GM21717 (cell line): ENCODE results near the gene HERC3.
"Not testable (repeated sequence)": the region's sequence is repeated elsewhere in the genome, so short reads cannot be mapped to it uniquely, and the experiment has no call there.

Source experiments
- ATAC-seq: cut with Tn5 transposase; IDR thresholded peaks from one replicate; pipeline ENCODE4 v1.9.1; 2021; ENCODE audit warnings: mild to moderate bottlenecking, moderate library complexity; ENCODE audit not compliant: unreplicated experiment

HERC3 gene

DNA sequence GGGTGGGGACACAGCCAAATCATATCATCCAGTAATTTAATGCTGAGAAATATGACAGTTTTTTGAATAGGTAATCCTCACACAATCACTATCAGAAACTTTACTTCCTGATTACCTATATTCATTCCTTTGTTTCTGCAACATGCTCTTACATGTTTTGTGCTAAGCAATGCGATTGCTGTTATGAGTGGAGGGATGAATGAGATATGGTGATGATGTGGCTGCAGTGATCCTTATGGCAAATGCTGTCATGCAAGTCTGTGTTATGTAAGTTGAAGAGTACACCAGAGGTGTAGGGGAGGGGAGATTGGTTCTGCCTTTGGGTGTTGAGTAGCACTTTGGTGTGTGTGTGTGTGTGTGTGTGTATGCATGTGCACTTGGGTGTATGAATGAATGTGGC is 14.6 kb downstream of the HERC3 start:
- ATAC-seq, result no peak

- no peak for ATAC-seq
These were observed 17.1 kb downstream of the HERC3 start for GRCh38 chr4:88609387-88609786.

DNA sequence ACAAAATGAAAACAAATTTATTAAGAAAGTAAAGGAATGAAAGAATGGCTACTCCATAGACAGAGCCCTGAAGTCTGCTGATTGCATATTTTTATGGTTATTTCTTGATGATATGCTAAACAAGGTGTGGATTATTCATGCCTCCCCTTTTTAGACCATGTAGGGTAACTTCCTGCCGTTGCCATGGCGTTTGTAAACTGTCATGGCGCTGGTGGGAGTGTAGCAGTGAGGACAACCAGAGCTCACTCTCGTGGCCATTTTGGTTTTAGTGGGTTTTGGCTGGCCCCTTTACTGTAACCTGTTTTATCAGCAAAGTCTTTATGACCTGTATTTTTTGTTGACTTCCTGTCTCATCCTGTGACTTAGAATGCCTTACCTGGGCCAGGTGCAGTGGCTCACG is 17.5 kb downstream of the HERC3 start:
- not testable (repeated sequence) for ATAC-seq

DNA sequence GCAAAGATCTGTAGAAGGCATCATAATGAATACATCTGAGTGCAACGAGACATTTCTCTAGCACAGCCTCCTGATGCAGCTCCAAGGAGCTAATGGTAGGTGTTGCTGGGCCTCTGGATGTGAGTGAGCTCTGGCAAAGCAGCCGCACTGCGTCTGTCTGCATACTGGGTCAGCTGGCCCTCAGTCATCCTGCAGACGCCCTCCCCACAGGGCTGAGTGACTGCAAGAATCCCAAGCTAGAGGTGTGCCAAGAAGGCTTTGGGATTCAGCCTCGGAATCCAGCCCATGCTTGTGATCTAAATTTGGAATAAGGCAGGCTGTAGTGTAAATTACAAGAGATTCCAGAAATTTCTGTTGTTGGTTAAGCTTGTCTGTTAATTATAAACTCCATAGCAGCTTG is 18.5 kb downstream of the HERC3 start:
- ATAC-seq, result no peak

- peak; percentile 48 for ATAC-seq
These were observed 21.2 kb downstream of the HERC3 start for GRCh38 chr4:88613417-88613875.

GRCh38 chr4:88614058-88614457 is 21.8 kb downstream of the HERC3 start:
- no peak for ATAC-seq

- ATAC-seq, result no peak
These were observed 24.2 kb downstream of the HERC3 start for GRCh38 chr4:88616275-88617150.

- no peak for ATAC-seq
These were observed 26.7 kb downstream of the HERC3 start for GRCh38 chr4:88618782-88619485.

DNA sequence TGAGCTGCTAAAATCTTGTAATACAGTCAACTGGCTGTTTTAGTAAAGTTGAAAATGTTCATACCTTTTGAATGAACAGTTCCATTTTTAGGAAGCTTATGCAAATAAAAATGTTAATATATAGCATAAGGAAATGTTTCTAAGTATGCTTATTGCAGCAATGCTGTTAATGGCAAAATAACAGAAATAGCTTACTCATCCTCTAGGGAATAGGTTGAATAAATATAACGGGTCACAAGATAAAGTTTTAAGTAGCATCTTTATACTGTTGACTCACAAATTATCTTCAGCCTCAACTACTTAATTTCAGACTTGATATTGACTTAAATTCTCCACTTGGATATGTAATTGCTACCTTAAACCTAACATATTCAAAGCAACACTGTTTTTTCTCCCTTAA is 27.7 kb downstream of the HERC3 start:
- no peak for ATAC-seq

GRCh38 chr4:88621763-88622327 is 29.6 kb downstream of the HERC3 start:
- ATAC-seq, result no peak

GRCh38 chr4:88623097-88623496 is 30.8 kb downstream of the HERC3 start:
- ATAC-seq, result no peak

DNA sequence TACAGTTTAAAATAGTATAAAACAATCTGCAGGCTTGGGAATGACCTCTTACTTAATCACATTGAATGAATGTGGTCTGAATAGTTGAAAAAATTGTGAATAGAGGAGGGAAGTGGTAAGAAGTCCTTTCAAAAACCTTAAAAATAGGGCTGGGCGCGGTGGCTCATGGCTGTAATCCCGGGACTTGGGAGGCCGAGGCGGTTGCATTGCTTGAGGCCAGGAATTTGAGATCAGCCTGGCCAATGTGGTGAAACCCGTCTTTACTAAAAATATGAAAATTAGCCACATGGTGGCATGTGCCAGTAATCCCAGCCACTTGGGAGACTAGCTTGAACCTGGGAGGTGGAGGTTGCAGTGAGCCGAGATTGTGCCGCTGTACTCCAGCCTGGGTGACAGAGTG is 36.5 kb downstream of the HERC3 start:
- ATAC-seq, result no peak

DNA sequence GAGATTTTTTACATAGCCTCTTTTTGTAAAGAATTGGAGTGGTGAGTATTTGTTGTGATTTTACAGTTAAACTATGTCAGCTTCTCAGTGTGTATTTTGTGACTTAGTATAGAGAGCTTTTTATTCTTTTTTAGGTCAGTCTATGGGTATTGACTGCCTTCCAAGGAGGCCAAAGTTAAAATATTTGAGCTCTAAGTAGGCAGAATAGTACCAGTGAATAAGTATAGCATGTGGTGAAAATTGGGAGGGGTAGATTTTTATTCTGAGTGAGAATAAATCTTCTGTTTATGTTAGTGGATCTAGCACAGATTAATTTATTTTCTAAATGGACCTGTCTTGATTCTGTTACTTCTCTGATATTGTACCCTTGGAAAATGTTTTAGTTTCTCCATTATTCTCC is 37.5 kb downstream of the HERC3 start:
- ATAC-seq, result no peak

GRCh38 chr4:88630756-88631155 is 38.5 kb downstream of the HERC3 start:
- ATAC-seq, result no peak

GRCh38 chr4:88643932-88644331 is 51.7 kb downstream of the HERC3 start:
- no peak for ATAC-seq

DNA sequence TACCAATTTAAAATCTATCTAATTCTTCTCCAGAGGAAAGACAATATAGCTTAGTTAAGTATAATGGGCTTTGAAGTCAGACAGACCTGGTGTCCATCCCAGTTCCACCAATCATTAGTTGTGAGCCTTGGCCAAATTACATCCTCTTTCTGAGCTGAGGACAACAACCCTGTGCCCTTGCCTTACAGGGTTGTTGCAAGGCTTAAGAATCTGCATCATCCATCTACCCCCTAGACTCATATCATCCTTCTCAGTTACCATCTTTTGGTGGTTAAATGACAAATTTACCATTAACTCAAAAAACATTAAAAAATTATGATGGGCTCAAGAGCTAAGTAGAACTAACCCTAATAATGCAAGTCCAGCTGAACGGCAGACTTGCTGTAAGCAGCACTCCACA is 53.7 kb downstream of the HERC3 start:
- ATAC-seq, result no peak

- no peak for ATAC-seq
These were observed 54.4 kb downstream of the HERC3 start for GRCh38 chr4:88646528-88647280.

- ATAC-seq, result no peak
These were observed 57.4 kb downstream of the HERC3 start for GRCh38 chr4:88649716-88650115.

DNA sequence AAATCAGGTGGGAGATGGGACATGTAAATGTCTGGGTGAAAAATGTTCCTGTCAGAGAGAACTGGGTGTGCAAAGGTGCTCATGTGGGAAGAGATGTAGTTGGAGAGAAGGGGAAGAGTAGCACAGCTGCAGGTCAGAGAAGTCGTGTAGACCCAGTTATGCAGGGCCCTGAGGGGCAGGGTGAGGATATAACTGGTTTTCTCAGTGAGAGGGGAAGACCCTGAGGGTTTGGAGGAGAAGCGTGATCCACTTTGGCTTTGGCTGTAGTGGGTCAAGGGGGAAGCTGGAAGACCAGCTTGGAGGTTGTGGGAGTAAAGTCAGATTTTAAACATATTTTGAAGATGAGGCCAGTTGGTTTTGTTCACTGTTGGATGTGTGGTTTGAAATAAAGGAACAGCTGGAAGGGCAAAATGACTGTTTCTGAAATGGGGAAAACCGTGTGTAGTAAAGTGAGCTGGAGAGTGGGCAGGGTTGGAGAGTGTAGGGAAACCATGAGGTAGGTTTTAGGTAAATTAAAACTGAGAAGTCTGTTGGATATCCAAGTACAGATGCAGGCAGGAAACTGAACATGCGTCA is 61.2 kb downstream of the HERC3 start:
- no peak for ATAC-seq

- ATAC-seq, result no peak
These were observed 62.9 kb downstream of the HERC3 start for GRCh38 chr4:88655226-88655625.
